Measurements from ENCODE around the gene C10orf90. TPM values are rescaled to one million over a fixed set of nuclear protein-coding genes. Genes with fewer than 3 reads are reported as not detected.

Gene C10orf90
- total RNA-seq, 1 donor from 2014 or later, result not detected

DNA sequence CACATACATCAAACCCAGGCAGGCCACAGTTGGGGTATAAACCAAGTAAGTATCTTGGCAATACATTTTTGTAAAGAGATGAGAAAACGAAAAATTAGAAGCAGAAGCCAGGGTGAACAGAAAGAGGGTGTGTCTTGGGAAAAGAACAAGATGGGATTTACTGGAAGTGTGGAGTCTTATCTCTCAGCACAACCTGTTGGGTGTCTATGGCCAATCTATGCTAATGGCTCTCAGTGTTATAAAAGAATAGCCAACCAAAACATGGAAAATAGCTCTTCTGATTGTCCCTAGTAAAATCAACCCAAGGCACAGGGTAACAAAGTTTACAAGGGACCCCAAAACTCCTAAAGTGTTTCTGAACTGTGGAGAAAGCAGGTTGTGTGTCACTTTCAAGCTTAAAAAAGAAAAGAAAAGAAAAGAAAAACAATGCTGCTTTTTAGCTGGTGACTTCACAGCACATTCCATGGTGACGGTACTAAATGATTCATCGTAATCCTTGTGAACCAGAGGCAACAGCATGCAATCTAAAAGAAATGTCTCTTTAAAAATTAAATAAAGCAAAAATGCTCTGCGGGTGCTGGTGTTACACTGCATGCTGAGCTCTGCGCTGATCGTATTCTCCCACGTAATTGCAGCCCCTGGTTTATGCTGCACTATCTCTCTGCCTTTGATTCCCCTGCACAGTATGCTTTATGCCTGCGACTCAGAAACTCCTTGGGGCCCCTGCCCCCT lies 100.8 kb downstream of the C10orf90 start:
- Mint-ChIP-seq H3K4me3 (ENCODE audit: unreplicated experiment) (no peak overlapping the region), H3K27me3 (ENCODE audit: unreplicated experiment) (peaks cover 6% of the 10 kb centered on the region), H3K4me1 (ENCODE audit: unreplicated experiment) (peaks cover 4% of the 10 kb centered on the region), H3K27ac (ENCODE audit: unreplicated experiment) (no peak overlapping the region), H3K9me3 (ENCODE audit: unreplicated experiment) (peaks cover 4% of the 10 kb centered on the region), H3K36me3 (ENCODE audit: low read depth, unreplicated experiment) (peaks cover under 1% of the 10 kb centered on the region)
- TF ChIP-seq, protein P1, sequence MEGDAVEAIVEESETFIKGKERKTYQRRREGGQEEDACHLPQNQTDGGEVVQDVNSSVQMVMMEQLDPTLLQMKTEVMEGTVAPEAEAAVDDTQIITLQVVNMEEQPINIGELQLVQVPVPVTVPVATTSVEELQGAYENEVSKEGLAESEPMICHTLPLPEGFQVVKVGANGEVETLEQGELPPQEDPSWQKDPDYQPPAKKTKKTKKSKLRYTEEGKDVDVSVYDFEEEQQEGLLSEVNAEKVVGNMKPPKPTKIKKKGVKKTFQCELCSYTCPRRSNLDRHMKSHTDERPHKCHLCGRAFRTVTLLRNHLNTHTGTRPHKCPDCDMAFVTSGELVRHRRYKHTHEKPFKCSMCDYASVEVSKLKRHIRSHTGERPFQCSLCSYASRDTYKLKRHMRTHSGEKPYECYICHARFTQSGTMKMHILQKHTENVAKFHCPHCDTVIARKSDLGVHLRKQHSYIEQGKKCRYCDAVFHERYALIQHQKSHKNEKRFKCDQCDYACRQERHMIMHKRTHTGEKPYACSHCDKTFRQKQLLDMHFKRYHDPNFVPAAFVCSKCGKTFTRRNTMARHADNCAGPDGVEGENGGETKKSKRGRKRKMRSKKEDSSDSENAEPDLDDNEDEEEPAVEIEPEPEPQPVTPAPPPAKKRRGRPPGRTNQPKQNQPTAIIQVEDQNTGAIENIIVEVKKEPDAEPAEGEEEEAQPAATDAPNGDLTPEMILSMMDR (IDR thresholded peaks at IDR 0.05; ENCODE audit: unreplicated experiment), result no peak
- no peak for DNase-seq (ENCODE audit: low spot score)

DNA sequence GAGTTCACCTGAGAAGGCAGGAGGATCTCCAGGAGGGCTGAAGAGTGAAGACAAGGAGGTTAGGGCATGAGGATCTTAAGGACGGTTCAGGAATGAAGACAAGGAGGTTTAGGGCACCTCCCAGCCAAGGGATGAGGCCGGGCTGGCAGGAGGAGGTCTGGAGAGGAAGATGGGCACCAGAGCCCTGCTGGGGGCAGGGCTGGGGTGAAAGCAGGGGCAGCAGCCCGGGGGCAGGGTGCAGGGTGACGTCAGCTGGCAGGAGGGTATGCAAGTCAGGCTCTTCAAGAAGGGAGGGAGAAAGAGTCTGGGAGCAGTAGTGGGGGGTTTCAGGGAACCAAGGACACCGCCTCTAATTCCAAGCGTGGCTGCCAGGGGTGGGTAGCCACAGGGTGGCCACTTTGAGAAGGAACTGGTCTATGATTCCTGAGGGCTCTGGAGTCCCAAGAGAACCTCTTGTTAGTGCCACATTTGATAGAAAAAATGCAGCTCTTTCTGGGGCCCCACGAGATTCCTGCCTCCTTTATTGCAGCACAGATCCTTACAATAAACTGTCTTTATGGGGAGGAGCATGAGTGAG lies 101.6 kb downstream of the C10orf90 start:
- Mint-ChIP-seq H3K4me3 (ENCODE audit: unreplicated experiment) (no peak overlapping the region), H3K36me3 (ENCODE audit: low read depth, unreplicated experiment) (peaks cover 3% of the 10 kb centered on the region), H3K9me3 (ENCODE audit: unreplicated experiment) (peaks cover 4% of the 10 kb centered on the region), H3K27me3 (ENCODE audit: unreplicated experiment) (peaks cover 6% of the 10 kb centered on the region), H3K27ac (ENCODE audit: unreplicated experiment) (no peak overlapping the region), H3K4me1 (ENCODE audit: unreplicated experiment) (peaks cover 4% of the 10 kb centered on the region)
- TF ChIP-seq, protein P1 (IDR thresholded peaks at IDR 0.05; ENCODE audit: unreplicated experiment), result no peak
- DNase-seq (ENCODE audit: low spot score), result no peak

DNA sequence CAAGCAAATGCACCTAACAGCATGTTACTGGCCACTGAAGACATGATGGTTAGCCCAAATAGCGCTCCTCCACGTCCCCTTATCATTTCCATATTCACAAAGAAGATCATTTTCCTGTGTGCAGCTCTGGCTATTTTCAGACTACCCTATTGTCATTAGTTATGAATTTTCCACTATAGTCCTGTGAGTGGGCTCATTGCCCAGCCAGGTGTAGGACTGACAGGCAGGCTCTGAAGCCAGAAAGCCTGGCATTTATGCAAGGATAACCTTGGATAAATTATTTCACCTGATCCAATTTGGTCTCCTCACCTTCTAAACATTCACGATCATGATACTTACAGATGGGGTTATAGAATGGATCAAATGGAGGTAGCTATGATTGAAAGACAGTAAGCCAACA lies 104.6 kb downstream of the C10orf90 start:
- DNase-seq (ENCODE audit: low spot score), result no peak
- TF ChIP-seq, protein P1 (IDR thresholded peaks at IDR 0.05; ENCODE audit: unreplicated experiment), result no peak
- H3K4me1 Mint-ChIP-seq (ENCODE audit: unreplicated experiment), result peaks cover 6% of the 10 kb centered on the region
- H3K36me3 Mint-ChIP-seq (ENCODE audit: low read depth, unreplicated experiment), result peaks cover 3% of the 10 kb centered on the region
- peaks cover 6% of the 10 kb centered on the region for H3K27me3 Mint-ChIP-seq (ENCODE audit: unreplicated experiment)
- H3K4me3 Mint-ChIP-seq (ENCODE audit: unreplicated experiment), result no peak overlapping the region
- H3K27ac Mint-ChIP-seq (ENCODE audit: unreplicated experiment), result no peak overlapping the region
- H3K9me3 Mint-ChIP-seq (ENCODE audit: unreplicated experiment), result peaks cover 4% of the 10 kb centered on the region

DNA sequence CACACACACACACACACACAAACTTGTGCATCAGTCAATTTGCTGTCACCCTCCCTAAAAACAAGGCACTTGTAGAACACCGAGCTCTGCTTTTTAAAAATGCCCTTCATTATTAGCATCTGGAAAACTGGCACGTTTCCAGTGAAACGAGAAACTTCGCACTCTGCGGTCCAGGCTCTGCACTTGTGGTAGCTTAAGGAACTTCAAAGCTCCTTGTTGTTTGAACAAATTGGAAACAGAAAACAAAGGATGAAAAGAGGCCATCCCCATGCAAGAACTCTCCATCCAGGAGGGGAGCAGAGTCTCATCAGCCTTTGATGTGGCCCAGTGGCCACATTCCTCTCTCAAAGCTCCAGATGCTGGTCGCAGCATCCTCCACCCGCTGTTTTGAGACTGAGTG lies 105.1 kb downstream of the C10orf90 start:
- Mint-ChIP-seq H3K27me3 (ENCODE audit: unreplicated experiment) (peaks cover 6% of the 10 kb centered on the region), H3K9me3 (ENCODE audit: unreplicated experiment) (peaks cover 4% of the 10 kb centered on the region), H3K36me3 (ENCODE audit: low read depth, unreplicated experiment) (peaks cover 3% of the 10 kb centered on the region), H3K27ac (ENCODE audit: unreplicated experiment) (no peak overlapping the region), H3K4me1 (ENCODE audit: unreplicated experiment) (peaks cover 6% of the 10 kb centered on the region), H3K4me3 (ENCODE audit: unreplicated experiment) (no peak overlapping the region)
- no peak for DNase-seq (ENCODE audit: low spot score)
- TF ChIP-seq, protein P1 (IDR thresholded peaks at IDR 0.05; ENCODE audit: unreplicated experiment), result no peak

DNA sequence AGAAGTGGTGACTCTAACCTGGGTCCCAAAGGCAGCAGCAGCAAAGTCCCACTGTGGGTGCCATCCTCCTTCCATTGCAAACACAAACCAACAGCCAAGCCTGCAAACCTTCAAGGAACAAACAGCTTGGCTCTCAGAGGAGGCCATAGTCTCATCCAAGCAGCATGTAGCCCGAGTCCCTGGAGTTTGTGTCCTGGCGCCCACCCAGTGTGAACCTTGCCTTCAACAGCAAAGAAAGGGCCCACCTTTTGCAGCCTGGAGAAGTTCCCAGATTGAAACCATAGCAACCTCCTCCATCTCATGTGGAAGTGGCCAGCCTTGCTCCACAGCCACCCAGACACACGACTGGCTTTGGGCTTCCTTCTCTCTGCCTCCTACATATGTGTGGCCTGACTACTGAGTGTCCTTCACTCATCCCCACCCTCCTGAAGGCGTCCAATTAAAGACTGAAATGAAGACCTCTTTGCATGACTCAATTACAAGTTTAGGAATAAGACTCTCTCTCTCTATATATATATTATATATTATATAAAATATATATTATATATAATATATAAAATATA lies 106.1 kb downstream of the C10orf90 start:
- TF ChIP-seq, protein P1 (IDR thresholded peaks at IDR 0.05; ENCODE audit: unreplicated experiment), result no peak
- Mint-ChIP-seq H3K9me3 (ENCODE audit: unreplicated experiment) (peaks cover 4% of the 10 kb centered on the region), H3K36me3 (ENCODE audit: low read depth, unreplicated experiment) (peaks cover 3% of the 10 kb centered on the region), H3K4me1 (ENCODE audit: unreplicated experiment) (peaks cover 3% of the 10 kb centered on the region), H3K27ac (ENCODE audit: unreplicated experiment) (peak overlapping the region; percentile 16), H3K27me3 (ENCODE audit: unreplicated experiment) (peaks cover 8% of the 10 kb centered on the region), H3K4me3 (ENCODE audit: unreplicated experiment) (no peak overlapping the region)
- DNase-seq (ENCODE audit: low spot score), result no peak

All from endothelial cell (in vitro differentiated cells).